GM08714 (cell line): ENCODE results near the gene SLC26A8.

Source experiments
- H3K4me3 ChIP-seq: fragments of 200-500 bp; sonication (Bioruptor generic); 2 replicates; pipeline ENCODE4 v1.5.1; 2014; ENCODE audit warnings: mild to moderate bottlenecking, low read length, inconsistent platforms
- ZNF274 ChIP-seq: IDR thresholded peaks from 2 replicates; pipeline ENCODE4 v1.6.1; 2012; ENCODE audit warnings: mild to moderate bottlenecking, low read depth, low read length

The SLC26A8 gene, protein sequence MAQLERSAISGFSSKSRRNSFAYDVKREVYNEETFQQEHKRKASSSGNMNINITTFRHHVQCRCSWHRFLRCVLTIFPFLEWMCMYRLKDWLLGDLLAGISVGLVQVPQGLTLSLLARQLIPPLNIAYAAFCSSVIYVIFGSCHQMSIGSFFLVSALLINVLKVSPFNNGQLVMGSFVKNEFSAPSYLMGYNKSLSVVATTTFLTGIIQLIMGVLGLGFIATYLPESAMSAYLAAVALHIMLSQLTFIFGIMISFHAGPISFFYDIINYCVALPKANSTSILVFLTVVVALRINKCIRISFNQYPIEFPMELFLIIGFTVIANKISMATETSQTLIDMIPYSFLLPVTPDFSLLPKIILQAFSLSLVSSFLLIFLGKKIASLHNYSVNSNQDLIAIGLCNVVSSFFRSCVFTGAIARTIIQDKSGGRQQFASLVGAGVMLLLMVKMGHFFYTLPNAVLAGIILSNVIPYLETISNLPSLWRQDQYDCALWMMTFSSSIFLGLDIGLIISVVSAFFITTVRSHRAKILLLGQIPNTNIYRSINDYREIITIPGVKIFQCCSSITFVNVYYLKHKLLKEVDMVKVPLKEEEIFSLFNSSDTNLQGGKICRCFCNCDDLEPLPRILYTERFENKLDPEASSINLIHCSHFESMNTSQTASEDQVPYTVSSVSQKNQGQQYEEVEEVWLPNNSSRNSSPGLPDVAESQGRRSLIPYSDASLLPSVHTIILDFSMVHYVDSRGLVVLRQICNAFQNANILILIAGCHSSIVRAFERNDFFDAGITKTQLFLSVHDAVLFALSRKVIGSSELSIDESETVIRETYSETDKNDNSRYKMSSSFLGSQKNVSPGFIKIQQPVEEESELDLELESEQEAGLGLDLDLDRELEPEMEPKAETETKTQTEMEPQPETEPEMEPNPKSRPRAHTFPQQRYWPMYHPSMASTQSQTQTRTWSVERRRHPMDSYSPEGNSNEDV

DNA sequence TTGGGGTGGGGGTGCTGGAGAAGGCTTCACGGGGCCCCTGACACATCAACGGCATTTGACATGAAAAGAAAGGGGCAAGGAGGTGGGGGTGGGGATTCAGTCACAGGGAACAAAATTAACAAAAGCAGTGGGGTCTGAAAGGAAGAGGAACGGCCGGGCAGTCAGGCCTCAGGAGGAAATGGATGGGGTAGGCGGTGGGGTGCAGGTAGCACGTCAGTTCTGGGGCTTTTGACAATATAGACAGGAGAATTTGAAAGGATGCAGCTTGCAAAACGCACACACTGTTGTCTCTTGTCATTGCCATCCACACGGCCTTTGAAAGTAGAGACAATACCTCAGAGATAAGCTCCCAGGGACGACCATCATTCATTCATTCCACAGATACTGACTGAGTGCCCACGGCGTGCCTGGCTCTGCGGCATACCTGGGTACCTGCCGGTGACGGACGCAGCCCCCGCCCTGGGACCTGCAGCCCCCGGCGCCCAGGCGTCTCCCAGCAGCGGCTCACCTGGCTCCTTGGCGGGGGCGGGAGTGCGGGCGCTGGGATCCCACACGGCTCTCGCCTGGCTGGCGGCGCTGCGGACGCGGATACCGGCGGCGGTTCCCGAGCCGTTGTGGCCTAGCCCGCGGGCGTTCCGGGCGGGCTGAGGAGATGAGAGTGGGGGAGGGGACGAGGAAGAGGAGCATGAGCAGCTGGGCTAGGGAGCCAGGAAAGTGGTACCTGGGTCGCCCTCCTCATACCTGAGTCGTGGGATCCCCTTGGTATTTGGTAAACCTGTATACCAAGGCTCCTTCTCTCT lies at the start of gene SLC26A8:
SLC26A8 (minus strand) TSS at position 646 of the 800 bp plus-strand sequence. CDS start 4,934 bp downstream, outside the sequence.
- no peak within 1 kb of the TSS for H3K4me3 ChIP-seq
- TF ChIP-seq ZNF274 = no peak

DNA sequence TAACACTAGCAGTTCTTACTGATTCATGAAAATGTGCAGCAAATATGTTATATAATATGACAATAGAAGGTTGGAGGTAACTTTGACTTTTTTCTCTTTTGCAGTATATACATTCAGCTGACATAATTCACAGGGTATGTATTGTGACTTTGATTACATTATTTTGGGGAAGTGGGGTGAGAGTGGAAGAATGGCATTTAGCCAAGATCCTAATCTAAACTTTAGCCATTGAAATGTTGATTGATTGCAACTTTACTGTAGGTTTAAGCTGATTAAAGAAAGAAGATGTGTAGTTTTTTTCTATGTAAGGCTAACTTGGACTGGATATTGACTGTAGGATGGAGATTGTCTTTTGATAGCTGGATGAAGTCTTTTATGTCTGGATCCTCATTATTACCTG lies 49.1 kb upstream of the SLC26A8 start:
- no peak overlapping the region for H3K4me3 ChIP-seq
- no peak for TF ChIP-seq ZNF274

DNA sequence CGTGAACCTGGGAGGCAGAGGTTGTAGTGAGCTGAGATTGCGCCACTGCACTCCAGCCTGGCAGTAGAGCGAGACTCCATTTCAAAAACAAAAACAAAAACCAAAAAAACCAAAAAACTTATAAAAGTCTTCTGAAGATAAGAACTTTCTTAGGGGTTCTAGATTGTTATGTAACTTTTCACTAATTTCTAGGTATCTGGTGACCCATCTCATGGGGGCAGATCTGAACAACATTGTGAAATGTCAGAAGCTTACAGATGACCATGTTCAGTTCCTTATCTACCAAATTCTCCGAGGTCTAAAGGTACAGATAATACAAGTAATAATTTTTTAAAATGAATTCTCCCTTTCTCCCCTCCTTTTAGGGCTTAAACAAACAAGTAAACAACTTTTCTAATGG lies 48.2 kb upstream of the SLC26A8 start:
- no peak overlapping the region for H3K4me3 ChIP-seq
- TF ChIP-seq ZNF274 = no peak

DNA sequence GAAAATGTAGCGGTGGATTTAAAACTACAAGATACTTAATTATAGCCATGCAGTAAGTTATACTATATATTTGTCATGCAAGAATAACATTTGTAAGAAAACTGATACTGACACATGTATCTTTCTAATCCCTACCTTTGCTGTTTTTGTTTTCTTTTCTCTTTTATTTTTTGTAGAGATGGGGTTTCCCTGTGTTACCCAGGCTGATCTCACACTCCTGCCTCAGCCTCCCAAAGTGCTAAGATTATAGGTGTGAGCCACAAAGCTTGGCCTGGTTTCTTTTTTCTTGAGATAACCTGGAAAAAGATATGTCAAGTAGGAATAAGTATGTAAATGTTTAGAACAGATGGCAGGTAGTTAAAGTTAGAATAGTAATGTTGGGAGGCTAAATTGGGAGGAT lies 47.3 kb upstream of the SLC26A8 start:
- no peak for TF ChIP-seq ZNF274

DNA sequence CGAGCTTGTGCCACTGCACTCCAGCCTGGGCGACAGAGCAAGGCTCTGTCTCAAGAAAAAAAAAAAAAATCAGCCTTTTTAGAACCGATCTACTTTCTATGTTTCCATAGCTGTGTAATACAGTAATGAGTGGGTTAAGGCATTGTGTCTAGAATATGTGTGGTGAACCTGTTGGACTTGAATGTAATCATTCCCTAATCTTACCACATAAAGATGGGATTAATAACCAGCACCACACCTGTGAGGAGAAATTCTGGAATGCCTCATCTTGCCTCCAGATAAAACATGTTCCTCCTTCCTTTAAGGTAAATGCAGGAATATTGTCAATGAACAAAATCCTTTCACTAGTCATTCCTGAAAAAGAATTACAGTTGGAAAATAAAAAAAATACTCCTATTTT lies 46.8 kb upstream of the SLC26A8 start:
- no peak overlapping the region for H3K4me3 ChIP-seq
- TF ChIP-seq ZNF274 = no peak

More for the DNA sequence above, 47.3 kb upstream of the SLC26A8 start:
- no peak overlapping the region for H3K4me3 ChIP-seq

DNA sequence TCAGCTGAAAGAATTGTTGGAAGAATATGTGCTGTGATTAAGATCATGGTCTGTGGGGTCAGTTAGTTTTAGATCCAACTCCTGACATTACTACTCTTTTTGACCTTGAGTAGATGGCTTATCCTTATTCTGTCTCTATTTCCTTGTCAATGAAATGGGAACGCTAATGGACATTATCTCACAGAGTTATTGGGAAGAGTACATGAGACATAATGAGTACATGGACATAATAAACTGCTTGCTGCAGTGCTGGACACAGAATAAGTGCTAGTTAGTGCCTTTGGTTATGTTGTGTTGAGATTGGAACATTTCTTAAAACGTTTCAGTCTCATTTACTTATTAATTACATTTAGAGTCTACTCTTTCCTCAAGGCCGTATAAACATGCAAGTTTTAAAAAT lies 45.8 kb upstream of the SLC26A8 start:
- no peak overlapping the region for H3K4me3 ChIP-seq
- TF ChIP-seq ZNF274 = no peak

DNA sequence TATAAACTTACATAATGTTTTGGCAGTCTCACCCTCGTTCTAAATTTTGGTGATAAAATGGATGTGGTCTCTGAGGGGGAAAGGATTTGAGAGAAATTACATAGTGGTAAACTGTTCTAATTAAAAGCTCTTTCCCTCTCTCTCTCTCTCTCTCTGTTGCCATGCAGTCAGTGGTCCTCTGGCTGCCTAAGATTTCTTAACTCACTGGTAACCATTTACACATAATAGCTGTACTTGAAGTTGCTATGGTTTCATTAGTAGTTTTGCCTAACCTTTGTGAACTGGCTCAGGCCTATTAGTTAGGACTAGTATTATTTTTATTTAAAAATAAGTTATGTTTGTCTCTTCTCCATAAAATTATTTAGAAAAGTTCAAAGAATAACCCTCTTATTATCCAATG lies 45.1 kb upstream of the SLC26A8 start:
- H3K4me3 ChIP-seq = no peak overlapping the region
- TF ChIP-seq ZNF274 = no peak

DNA sequence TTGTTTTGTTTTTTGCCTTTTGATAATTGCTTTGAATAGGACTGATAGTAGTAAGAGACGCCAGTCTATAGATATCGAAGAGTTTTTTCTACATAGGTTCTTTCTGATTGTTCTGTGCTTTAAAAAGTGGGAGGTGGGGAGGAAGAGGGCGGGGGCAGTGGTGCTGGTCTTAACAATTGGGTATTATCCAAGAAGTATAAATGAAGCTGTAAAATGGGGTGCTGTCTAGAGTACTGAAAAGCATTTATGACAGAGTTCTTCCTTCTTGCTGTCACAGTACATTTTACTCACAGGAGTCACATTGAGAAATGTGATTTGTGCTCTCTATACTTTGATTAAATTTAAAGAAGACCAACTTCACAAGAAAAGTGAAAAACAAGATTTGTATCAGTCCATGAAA lies 44.1 kb upstream of the SLC26A8 start:
- TF ChIP-seq ZNF274 = no peak
- no peak overlapping the region for H3K4me3 ChIP-seq

DNA sequence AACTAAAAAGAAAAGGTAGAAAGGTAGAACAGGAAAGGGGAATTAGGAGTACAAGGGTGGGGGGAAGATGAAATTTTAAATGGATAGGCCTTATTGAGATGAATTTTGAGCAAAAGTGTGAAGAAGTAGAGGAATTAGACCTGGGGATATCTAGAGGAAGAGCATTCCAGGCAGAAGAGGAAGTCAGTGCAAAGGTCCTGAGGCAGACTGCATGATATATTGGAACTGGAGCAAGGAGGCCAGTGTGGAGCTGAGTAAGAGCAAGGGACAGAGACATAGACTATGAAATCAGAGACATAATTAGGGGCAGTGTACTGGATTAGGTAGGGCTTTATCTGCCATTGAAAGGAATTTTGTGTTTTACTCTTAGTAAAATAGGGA lies 43.6 kb upstream of the SLC26A8 start:
- H3K4me3 ChIP-seq = no peak overlapping the region
- TF ChIP-seq ZNF274 = no peak

DNA sequence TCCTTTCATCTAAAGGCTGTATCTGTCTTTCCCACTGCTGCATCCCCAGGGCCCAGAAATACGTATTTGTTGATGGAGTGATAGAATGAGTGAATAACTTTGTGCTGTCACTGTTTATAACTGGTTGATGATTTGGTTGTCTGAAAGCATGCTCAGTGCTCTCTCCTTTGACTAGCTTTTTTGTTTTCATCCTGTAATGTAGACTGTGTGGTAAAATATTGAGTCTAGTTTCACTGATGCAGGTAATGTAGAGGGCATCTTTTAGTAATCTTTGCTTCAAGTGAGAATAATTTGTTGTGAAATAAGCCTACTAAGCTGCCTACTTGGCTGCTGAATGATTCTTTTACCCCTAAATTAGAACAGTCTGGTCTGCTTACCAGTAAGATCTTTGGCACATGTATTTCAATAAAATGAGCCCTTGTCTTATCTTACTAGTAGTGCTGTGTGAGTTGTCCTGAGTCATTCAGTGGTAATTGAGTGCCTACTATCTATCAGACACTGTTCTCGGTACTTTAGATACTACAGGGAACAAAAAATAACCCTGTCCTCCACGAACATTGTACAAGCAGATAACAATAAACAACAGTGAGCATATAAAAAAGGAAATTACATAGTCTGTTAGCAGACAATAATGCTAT lies 43.1 kb upstream of the SLC26A8 start:
- no peak overlapping the region for H3K4me3 ChIP-seq
- no peak for TF ChIP-seq ZNF274

DNA sequence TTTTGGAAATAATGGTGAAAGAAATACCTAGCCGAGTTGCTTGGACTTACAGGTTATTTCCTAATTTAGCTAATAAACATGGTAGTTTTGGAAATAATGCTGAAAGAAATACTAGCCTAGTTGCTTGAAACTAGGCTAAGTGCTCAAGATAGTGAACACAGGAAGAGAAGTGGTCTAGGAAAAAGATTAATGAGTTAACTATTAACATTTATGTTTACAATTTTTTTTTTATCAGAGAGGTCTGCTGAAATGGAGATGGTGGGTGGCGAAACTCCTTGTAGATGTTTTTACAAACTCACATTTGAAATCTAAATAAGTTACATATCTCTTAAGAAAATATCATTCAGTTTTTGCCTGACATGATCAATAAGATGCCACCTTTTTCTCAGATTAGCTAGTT lies 42.4 kb upstream of the SLC26A8 start:
- no peak for TF ChIP-seq ZNF274
- H3K4me3 ChIP-seq = no peak overlapping the region

DNA sequence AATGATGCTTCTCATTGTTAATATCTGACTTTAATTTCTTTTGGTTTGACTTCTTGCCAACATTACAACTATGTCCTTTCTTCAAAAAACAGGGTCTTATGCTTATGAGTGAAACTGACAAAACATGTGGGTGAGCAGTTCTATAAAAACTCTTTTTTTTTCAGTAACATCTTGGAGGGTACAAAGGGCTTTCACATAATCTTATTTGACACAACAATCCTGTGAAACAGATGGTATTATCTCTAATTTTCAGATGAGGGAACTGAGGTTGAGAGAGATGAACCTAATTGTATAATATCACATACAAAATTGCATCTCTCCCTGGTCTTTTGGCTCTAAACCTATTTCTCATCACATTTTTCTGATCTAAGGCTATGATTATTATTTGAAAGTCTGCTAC lies 41.5 kb upstream of the SLC26A8 start:
- H3K4me3 ChIP-seq = no peak overlapping the region
- no peak for TF ChIP-seq ZNF274

DNA sequence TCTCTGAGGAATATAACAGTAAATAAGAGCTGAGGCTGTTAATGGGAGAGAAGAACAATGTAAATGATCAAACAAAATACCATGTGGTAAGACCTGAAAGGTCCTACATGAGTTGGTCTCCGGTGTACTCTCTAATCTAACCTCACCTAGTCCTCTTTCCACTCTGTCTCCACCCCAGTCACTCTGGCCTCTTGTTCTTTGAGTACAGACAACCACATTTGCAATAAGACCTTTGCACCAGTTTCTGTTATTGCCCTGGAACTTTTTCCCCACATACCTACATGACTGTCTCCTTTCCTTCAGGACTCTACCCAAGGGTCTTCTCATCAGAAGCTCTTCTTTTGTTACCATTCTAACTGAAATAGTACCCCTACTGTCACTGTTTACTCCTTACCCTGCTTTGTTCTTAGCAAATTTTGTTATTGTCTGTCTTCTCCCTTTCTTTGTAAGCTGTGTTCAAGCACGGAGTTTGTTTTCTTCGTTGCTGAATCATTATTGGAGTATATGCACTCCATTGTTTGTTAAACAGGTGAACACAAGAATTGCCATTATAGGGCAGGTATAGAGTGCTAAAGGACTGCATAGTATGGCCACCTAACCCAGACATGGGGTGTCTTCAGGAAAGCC lies 40.4 kb upstream of the SLC26A8 start:
- H3K4me3 ChIP-seq = no peak overlapping the region
- TF ChIP-seq ZNF274 = no peak
